ENCODE measurements around the gene IP6K1.
A peak's percentile ranks its signal among the peaks of the same experiment; 100 is the strongest.
"Not testable (repeated sequence)": the region's sequence is repeated elsewhere in the genome, so short reads cannot be mapped to it uniquely, and the experiment has no call there.

The IP6K1 gene

GRCh38 chr3:49786357-49787181, at the start of gene IP6K1:
Gene IP6K1, minus strand, starts transcription at chr3:49786542. Its CDS starts 38,502 bp downstream, at chr3:49748040.
- DNase-seq (ENCODE audit: low spot score), result peak; percentile 100

GRCh38 chr3:49831341-49831740, 45.0 kb upstream of the IP6K1 start:
- DNase-seq (ENCODE audit: low spot score), result no peak

GRCh38 chr3:49826016-49826415, 39.7 kb upstream of the IP6K1 start:
- no peak for DNase-seq (ENCODE audit: low spot score)

- DNase-seq (ENCODE audit: low spot score), result not testable (repeated sequence)
These were observed 36.8 kb upstream of the IP6K1 start for GRCh38 chr3:49823131-49823530.

GRCh38 chr3:49813497-49814174, 27.3 kb upstream of the IP6K1 start, which contains the start of gene UBA7:
Gene UBA7, minus strand, starts transcription at chr3:49813953. Its CDS starts 166 bp downstream, at chr3:49813787.
- peak; percentile 86 for DNase-seq (ENCODE audit: low spot score)

GRCh38 chr3:49812916-49813496, 26.7 kb upstream of the IP6K1 start:
- DNase-seq (ENCODE audit: low spot score), result peak; percentile 49

- no peak for DNase-seq (ENCODE audit: low spot score)
These were observed 21.2 kb upstream of the IP6K1 start for GRCh38 chr3:49807431-49808114.

- DNase-seq (ENCODE audit: low spot score), result no peak
These were observed 20.5 kb upstream of the IP6K1 start for GRCh38 chr3:49806850-49807249.

GRCh38 chr3:49805897-49806701, 19.8 kb upstream of the IP6K1 start:
- DNase-seq (ENCODE audit: low spot score), result no peak

GRCh38 chr3:49805367-49805782, 19.0 kb upstream of the IP6K1 start:
- peak; percentile 84 for DNase-seq (ENCODE audit: low spot score)

- no peak for DNase-seq (ENCODE audit: low spot score)
These were observed 18.0 kb upstream of the IP6K1 start for GRCh38 chr3:49804141-49805041.

- peak; percentile 25 for DNase-seq (ENCODE audit: low spot score)
These were observed 17.3 kb upstream of the IP6K1 start for GRCh38 chr3:49803465-49804140.

GRCh38 chr3:49802719-49803464, 16.6 kb upstream of the IP6K1 start, which contains the start of gene INKA1:
Gene INKA1, plus strand, starts transcription at chr3:49803261. Its CDS starts 132 bp downstream, at chr3:49803393.
- DNase-seq (ENCODE audit: low spot score), result peak; percentile 96

GRCh38 chr3:49801160-49801559, 14.8 kb upstream of the IP6K1 start:
- no peak for DNase-seq (ENCODE audit: low spot score)

GRCh38 chr3:49799761-49800160, 13.4 kb upstream of the IP6K1 start, which contains the start of gene CDHR4:
Gene CDHR4, minus strand, starts transcription at chr3:49799873. Its CDS starts 61 bp downstream, at chr3:49799812.
- DNase-seq (ENCODE audit: low spot score), result peak; percentile 95

- no peak for DNase-seq (ENCODE audit: low spot score)
These were observed 12.8 kb upstream of the IP6K1 start for GRCh38 chr3:49799105-49799504.

GRCh38 chr3:49794926-49795905, 8.9 kb upstream of the IP6K1 start:
- no peak for DNase-seq (ENCODE audit: low spot score)
